Measurements from ENCODE around the gene SNTA1. TPM values are rescaled to one million over a fixed set of nuclear protein-coding genes. Genes with fewer than 3 reads are reported as not detected.

SNTA1 gene
- total RNA-seq, 1 experiment from 2014 or later, result 9.9 TPM

- no peak overlapping the region for H3K23ac ChIP-seq (ENCODE audit: insufficient read length, low read depth, low read length)
- H3K9ac ChIP-seq (ENCODE audit: extremely low read depth, insufficient read length, low read length), result no peak overlapping the region
- H3K18ac ChIP-seq (ENCODE audit: insufficient read length, low read depth, low read length), result no peak overlapping the region
- no peaks in the 10 kb centered on the region for H3K4me1 ChIP-seq (ENCODE audit: insufficient read depth, low read length)
- no peak overlapping the region for H3T11ph ChIP-seq (ENCODE audit: low read length)
- no peak overlapping the region for H3K4ac ChIP-seq (ENCODE audit: low read depth, low read length)
- peak overlapping the region in 1 of 3 experiments; percentile 34; a peak in 1 of 7 replicates for H3K27ac Mint-ChIP-seq
- no peak overlapping the region for H4K8ac ChIP-seq (replicated peaks; ENCODE audit: insufficient read length, low read depth, low read length)
- H2AK5ac ChIP-seq (ENCODE audit: insufficient read length, low read length), result no peak overlapping the region
- H2BK5ac ChIP-seq (ENCODE audit: insufficient read length, low read length), result no peak overlapping the region
- H3K79me2 ChIP-seq (ENCODE audit: insufficient read depth, low read length), result no peaks in the 10 kb centered on the region
- H3K56ac ChIP-seq (ENCODE audit: insufficient read length, low read depth, low read length), result no peak overlapping the region
- no peak overlapping the region for H3K27ac ChIP-seq (ENCODE audit: insufficient read length, low read depth, low read length)
- H2BK20ac ChIP-seq (ENCODE audit: low read depth, low read length, poor library complexity, severe bottlenecking), result no peak overlapping the region
- H3K4me1 Mint-ChIP-seq, result no peaks in the 10 kb centered on the region
- H3K14ac ChIP-seq (ENCODE audit: insufficient read depth, low read length), result no peak overlapping the region
- H4K5ac ChIP-seq (ENCODE audit: insufficient read length, low read depth, low read length), result no peak overlapping the region
- no peaks in the 10 kb centered on the region for H3K27me3 ChIP-seq (ENCODE audit: insufficient read depth, low read length)
- no peaks in the 10 kb centered on the region for H3K9me3 ChIP-seq (ENCODE audit: control insufficient read depth, low read depth, low read length)
- H3K9me3 Mint-ChIP-seq, result no peaks in the 10 kb centered on the region; a peak in 1 of 5 replicates
- no peaks in the 10 kb centered on the region for H4K20me1 ChIP-seq (ENCODE audit: control insufficient read depth, insufficient read depth, insufficient read length)
- no peak for DNase-seq
- no peaks in the 10 kb centered on the region for H3K36me3 Mint-ChIP-seq (ENCODE audit: insufficient read depth in 1 of 3, low read depth in 3 of 3)
- no CpG with 5 or more reads among the region's 7 CpGs for WGBS (ENCODE audit: extremely low coverage, insufficient read length, low lambda C conversion rate)
- H3K23me2 ChIP-seq (ENCODE audit: insufficient read length, low read depth, low read length, poor library complexity, severe bottlenecking), result no peaks in the 10 kb centered on the region
- H3K4me3 Mint-ChIP-seq, result no peak overlapping the region
- no peaks in the 10 kb centered on the region for H3K27me3 Mint-ChIP-seq (ENCODE audit: low read depth)
- no peak overlapping the region for H3K4me2 ChIP-seq (ENCODE audit: insufficient read depth, insufficient read length, low read length)
- no peak overlapping the region for H2BK15ac ChIP-seq (ENCODE audit: low read depth, low read length)
- no peak overlapping the region for H2AFZ ChIP-seq (ENCODE audit: low read length)
- H4K91ac ChIP-seq (ENCODE audit: insufficient read length, low read depth, low read length), result no peak overlapping the region
- TF ChIP-seq CTCF (conservative IDR thresholded peaks at IDR 0.05), result no peak
- H3K79me1 ChIP-seq (ENCODE audit: insufficient read depth, low read depth, low read length, poor library complexity, severe bottlenecking), result no peaks in the 10 kb centered on the region
- H2BK120ac ChIP-seq (ENCODE audit: low read depth, low read length, poor library complexity, severe bottlenecking), result no peak overlapping the region
- H2BK12ac ChIP-seq (ENCODE audit: insufficient read length, low read depth, low read length), result no peak overlapping the region
These were observed 20.3 kb downstream of the SNTA1 start for GRCh38 chr20:33423141-33423834.

All from H9 (cell line).